ENCODE measurements around the gene CD27. TPM values are rescaled to one million over a fixed set of nuclear protein-coding genes. Genes with fewer than 3 reads are reported as not detected.
A peak's percentile ranks its signal among the peaks of the same experiment; 100 is the strongest.
"Not testable (repeated sequence)": the region's sequence is repeated elsewhere in the genome, so short reads cannot be mapped to it uniquely, and the experiment has no call there.

Gene CD27
- total RNA-seq, 1 experiment from 2014 or later = 0.23 TPM

DNA sequence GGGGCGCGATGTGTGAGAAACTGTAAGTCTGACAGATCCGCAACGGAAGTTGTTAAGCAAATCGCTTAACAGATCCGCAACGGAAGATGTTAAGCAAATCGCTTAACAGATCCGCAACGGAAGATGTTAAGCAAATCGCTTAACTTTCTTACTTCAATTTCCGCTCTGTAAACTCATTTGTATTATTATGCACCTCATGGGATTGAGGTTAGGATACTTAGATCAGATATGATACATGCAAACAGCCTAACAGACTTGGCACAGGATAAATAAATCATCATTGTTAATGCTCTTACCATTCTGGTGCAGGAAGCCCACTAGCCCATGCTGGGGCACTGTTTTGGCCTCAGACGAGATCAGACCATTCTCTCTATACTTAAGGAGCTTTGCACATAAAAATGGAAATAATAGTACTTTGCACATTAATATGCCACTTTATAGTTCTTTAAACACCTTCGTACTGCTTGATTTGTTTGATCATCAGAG lies 49.5 kb downstream of the CD27 start:
- TF ChIP-seq, protein P1, sequence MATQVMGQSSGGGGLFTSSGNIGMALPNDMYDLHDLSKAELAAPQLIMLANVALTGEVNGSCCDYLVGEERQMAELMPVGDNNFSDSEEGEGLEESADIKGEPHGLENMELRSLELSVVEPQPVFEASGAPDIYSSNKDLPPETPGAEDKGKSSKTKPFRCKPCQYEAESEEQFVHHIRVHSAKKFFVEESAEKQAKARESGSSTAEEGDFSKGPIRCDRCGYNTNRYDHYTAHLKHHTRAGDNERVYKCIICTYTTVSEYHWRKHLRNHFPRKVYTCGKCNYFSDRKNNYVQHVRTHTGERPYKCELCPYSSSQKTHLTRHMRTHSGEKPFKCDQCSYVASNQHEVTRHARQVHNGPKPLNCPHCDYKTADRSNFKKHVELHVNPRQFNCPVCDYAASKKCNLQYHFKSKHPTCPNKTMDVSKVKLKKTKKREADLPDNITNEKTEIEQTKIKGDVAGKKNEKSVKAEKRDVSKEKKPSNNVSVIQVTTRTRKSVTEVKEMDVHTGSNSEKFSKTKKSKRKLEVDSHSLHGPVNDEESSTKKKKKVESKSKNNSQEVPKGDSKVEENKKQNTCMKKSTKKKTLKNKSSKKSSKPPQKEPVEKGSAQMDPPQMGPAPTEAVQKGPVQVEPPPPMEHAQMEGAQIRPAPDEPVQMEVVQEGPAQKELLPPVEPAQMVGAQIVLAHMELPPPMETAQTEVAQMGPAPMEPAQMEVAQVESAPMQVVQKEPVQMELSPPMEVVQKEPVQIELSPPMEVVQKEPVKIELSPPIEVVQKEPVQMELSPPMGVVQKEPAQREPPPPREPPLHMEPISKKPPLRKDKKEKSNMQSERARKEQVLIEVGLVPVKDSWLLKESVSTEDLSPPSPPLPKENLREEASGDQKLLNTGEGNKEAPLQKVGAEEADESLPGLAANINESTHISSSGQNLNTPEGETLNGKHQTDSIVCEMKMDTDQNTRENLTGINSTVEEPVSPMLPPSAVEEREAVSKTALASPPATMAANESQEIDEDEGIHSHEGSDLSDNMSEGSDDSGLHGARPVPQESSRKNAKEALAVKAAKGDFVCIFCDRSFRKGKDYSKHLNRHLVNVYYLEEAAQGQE (IDR thresholded peaks at IDR 0.05; ENCODE audit: insufficient read depth in 1 of 2, low read depth in 2 of 2, low read length in 1 of 2) = no peak
- TF ChIP-seq TCF7L2 (IDR thresholded peaks at IDR 0.05; ENCODE audit: low read depth, low read length) (no peak), POLR2AphosphoS5 (IDR thresholded peaks at IDR 0.05; ENCODE audit: low read depth, low read length) (no peak), SIN3A (IDR thresholded peaks at IDR 0.05; ENCODE audit: borderline replicate concordance, insufficient read depth, low read depth, low read length) (no peak)
- TF ChIP-seq, protein P2, sequence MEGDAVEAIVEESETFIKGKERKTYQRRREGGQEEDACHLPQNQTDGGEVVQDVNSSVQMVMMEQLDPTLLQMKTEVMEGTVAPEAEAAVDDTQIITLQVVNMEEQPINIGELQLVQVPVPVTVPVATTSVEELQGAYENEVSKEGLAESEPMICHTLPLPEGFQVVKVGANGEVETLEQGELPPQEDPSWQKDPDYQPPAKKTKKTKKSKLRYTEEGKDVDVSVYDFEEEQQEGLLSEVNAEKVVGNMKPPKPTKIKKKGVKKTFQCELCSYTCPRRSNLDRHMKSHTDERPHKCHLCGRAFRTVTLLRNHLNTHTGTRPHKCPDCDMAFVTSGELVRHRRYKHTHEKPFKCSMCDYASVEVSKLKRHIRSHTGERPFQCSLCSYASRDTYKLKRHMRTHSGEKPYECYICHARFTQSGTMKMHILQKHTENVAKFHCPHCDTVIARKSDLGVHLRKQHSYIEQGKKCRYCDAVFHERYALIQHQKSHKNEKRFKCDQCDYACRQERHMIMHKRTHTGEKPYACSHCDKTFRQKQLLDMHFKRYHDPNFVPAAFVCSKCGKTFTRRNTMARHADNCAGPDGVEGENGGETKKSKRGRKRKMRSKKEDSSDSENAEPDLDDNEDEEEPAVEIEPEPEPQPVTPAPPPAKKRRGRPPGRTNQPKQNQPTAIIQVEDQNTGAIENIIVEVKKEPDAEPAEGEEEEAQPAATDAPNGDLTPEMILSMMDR (IDR thresholded peaks at IDR 0.05) = no peak
- no peaks in the 10 kb centered on the region for H3K27me3 ChIP-seq (ENCODE audit: control insufficient read depth, insufficient read depth, low read length)
- H3K36me3 ChIP-seq (ENCODE audit: control insufficient read depth, insufficient read depth, low read length) = peaks cover 23% of the 10 kb centered on the region
- DNase-seq (ENCODE audit: low read depth, low spot score) (no peak), ATAC-seq (no peak; the same call in 1 of the 2 replicates)
- intact Hi-C loops (cut with micrococcal nuclease; ENCODE audit: unreplicated experiment) = no loop called here
- H3K9me3 ChIP-seq (ENCODE audit: control insufficient read depth, insufficient read depth, low read depth, low read length) = no peaks in the 10 kb centered on the region
- in situ Hi-C loops (cut with HindIII; ENCODE audit: low pct_unique_long_range_greater_than_20kb, low sequenced_read_pairs) = no loop called here
- ChIA-PET POLR2A (interaction anchor here (0.8 kb wide), 1 partner anchor 42 kb away, joined by 3 read pairs; no protein-coding TSS in a partner anchor), CTCF (no interaction called here)
- H3K27ac ChIP-seq (ENCODE audit: low read length) = peak overlapping the region; percentile 97
- TSS peak; percentile 85 for BruUV-seq (replicated peaks)
- H3K4me1 ChIP-seq (ENCODE audit: control insufficient read depth, insufficient read depth, low read length) = peaks cover 17% of the 10 kb centered on the region
- peak overlapping the region; percentile 93 to 94 for H3K4me3 ChIP-seq (ENCODE audit: low read depth in 2 of 2, low read length in 2 of 2)

DNA sequence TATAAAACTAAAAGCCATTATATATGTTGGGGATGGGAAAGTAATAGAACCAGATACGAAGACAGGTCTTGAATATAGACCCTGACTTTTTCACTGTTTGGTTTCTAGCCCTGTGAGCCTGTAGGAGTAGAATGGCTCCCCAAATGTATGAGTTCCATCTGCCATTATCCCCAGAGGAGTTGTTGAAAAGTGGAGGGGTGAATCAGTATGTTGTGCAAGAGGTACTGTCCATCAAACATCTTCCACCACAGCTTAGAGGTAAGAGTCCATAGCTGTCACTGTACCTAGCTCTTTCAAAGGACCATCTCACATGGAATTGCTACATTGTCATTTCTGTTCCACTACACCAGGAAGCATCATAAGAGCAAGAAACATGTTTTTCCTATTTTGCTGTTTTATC lies 50.2 kb downstream of the CD27 start:
- in situ Hi-C loops (cut with HindIII; ENCODE audit: low pct_unique_long_range_greater_than_20kb, low sequenced_read_pairs) (no loop called here), intact Hi-C loops (cut with micrococcal nuclease; ENCODE audit: unreplicated experiment) (no loop called here)
- TF ChIP-seq, protein P2 (IDR thresholded peaks at IDR 0.05) = no peak
- TF ChIP-seq POLR2AphosphoS5 (IDR thresholded peaks at IDR 0.05; ENCODE audit: low read depth, low read length) = no peak
- no peak for TF ChIP-seq TCF7L2 (IDR thresholded peaks at IDR 0.05; ENCODE audit: low read depth, low read length)
- TF ChIP-seq SIN3A (IDR thresholded peaks at IDR 0.05; ENCODE audit: borderline replicate concordance, insufficient read depth, low read depth, low read length) = no peak
- TF ChIP-seq, protein P1 (IDR thresholded peaks at IDR 0.05; ENCODE audit: insufficient read depth in 1 of 2, low read depth in 2 of 2, low read length in 1 of 2) = no peak
- H3K27me3 ChIP-seq (ENCODE audit: control insufficient read depth, insufficient read depth, low read length) = no peaks in the 10 kb centered on the region
- ChIA-PET POLR2A (interaction anchor here (0.7 to 0.8 kb wide), 2 partner anchors 41 to 276 kb away, joined by 3 read pairs; no protein-coding TSS in a partner anchor), CTCF (no interaction called here)
- peaks cover 23% of the 10 kb centered on the region for H3K36me3 ChIP-seq (ENCODE audit: control insufficient read depth, insufficient read depth, low read length)
- peak overlapping the region; percentile 93 to 94 for H3K4me3 ChIP-seq (ENCODE audit: low read depth in 2 of 2, low read length in 2 of 2)
- H3K9me3 ChIP-seq (ENCODE audit: control insufficient read depth, insufficient read depth, low read depth, low read length) = no peaks in the 10 kb centered on the region
- H3K27ac ChIP-seq (ENCODE audit: low read length) = peak overlapping the region; percentile 97
- H3K4me1 ChIP-seq (ENCODE audit: control insufficient read depth, insufficient read depth, low read length) = peaks cover 17% of the 10 kb centered on the region
- BruUV-seq (replicated peaks) = no TSS peak
- DNase-seq (ENCODE audit: low read depth, low spot score) (no peak), ATAC-seq (no peak)

DNA sequence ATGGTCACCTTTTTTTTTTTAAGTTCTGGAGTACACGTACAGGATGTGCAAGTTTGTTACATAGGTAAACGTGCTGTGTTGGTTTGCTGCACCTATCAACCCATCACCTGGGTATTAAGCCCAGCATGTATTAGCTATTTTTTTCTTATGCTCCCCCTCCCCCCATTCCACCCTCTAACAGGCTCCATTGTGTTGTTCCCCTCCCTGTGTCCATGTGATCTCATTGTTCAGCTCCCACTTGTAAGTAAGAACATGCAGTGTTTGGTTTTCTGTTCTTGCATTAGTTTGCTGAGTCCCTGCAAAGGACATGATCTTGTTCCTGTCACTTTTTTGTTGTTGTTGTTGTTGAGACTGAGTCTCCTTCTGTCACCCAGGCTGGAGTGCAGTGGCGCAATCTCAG lies 52.5 kb downstream of the CD27 start:
- H3K27me3 ChIP-seq (ENCODE audit: control insufficient read depth, insufficient read depth, low read length); intact Hi-C loops (cut with micrococcal nuclease; ENCODE audit: unreplicated experiment); H3K4me3 ChIP-seq (ENCODE audit: low read depth in 2 of 2, low read length in 2 of 2); DNase-seq (ENCODE audit: low read depth, low spot score); CTCF ChIA-PET; ATAC-seq; in situ Hi-C loops (cut with HindIII; ENCODE audit: low pct_unique_long_range_greater_than_20kb, low sequenced_read_pairs); BruUV-seq (replicated peaks); H3K9me3 ChIP-seq (ENCODE audit: control insufficient read depth, insufficient read depth, low read depth, low read length); H3K27ac ChIP-seq (ENCODE audit: low read length): not testable (repeated sequence)
- peaks cover 21% of the 10 kb centered on the region for H3K36me3 ChIP-seq (ENCODE audit: control insufficient read depth, insufficient read depth, low read length)
- peaks cover 13% of the 10 kb centered on the region for H3K4me1 ChIP-seq (ENCODE audit: control insufficient read depth, insufficient read depth, low read length)
- POLR2A ChIA-PET = interaction anchor here (0.6 kb wide), 1 partner anchor 23 kb away, joined by 5 read pairs; no protein-coding TSS in a partner anchor
